HEK293 (cell line): Measurements from ENCODE around the gene GCNT4.

ENCODE experiments used
- CTCF ChIA-PET: fragments of 350-600 bp; formaldehyde crosslinking; extraction: SDS; loops from one replicate; lab custom pipeline; 2021; ENCODE audit warnings: antibody characterized with exemption; lab: Yijun Ruan, JAX
- POLR2A ChIA-PET: fragments of 300-600 bp; formaldehyde crosslinking; extraction: SDS; loops from one replicate; lab custom pipeline; 2020; ENCODE audit warnings: antibody characterized with exemption, inconsistent platforms; lab: Yijun Ruan, JAX
- H3K27ac ChIP-seq: fragments of 200-500 bp; sonication (Bioruptor generic); 2 replicates; pipeline ENCODE4 v1.5.1; 2014; ENCODE audit warnings: low read depth, low read length, control low read depth, inconsistent platforms; ENCODE audit errors: extremely low read depth
- H3K36me3 ChIP-seq, 2 experiments: fragments of 200-500 bp in 1 of 2; sonication (Bioruptor generic) in 1 of 2; 1 replicate in 1 of 2; 2 replicates in 1 of 2; pipeline ENCODE4 v1.5.1; 2014 to 2017; ENCODE audit warnings: inconsistent platforms in 2 of 2, low read length in 2 of 2; ENCODE audit not compliant: control insufficient read depth in 2 of 2, insufficient read depth in 1 of 2
- H3K4me1 ChIP-seq: fragments of 200-500 bp; sonication (Bioruptor generic); 2 replicates; pipeline ENCODE4 v1.5.1; 2014; ENCODE audit warnings: mild to moderate bottlenecking, low read length, inconsistent platforms; ENCODE audit not compliant: control insufficient read depth, insufficient read depth
- H3K4me3 ChIP-seq: 2 replicates; pipeline ENCODE4 v1.5.1; 2011; ENCODE audit warnings: low read depth, mild to moderate bottlenecking, control low read depth, low read length, moderate library complexity
- H3K9me3 ChIP-seq: fragments of 200-500 bp; sonication (Bioruptor generic); 2 replicates; pipeline ENCODE4 v1.5.1; 2014; ENCODE audit warnings: low read depth, low read length, inconsistent platforms; ENCODE audit not compliant: control insufficient read depth, insufficient read depth
- BCL11A ChIP-seq: fragments of 450-650 bp; formaldehyde crosslinking; IDR thresholded peaks from 2 replicates; pipeline ENCODE4 v1.5.1; 2016; ENCODE audit warnings: low read depth, missing biosample characterization, missing genetic modification characterization
- EGR2 ChIP-seq: fragments of 450-650 bp; formaldehyde crosslinking; IDR thresholded peaks from 2 replicates; pipeline ENCODE4 v1.5.1; 2016; ENCODE audit warnings: low read depth, missing biosample characterization, missing genetic modification characterization
- GLIS1 ChIP-seq: fragments of 450-650 bp; formaldehyde crosslinking; IDR thresholded peaks from 2 replicates; pipeline ENCODE4 v1.5.1; 2016; ENCODE audit warnings: missing biosample characterization, missing genetic modification characterization
- KLF16 ChIP-seq: fragments of 450-650 bp; formaldehyde crosslinking; IDR thresholded peaks from 2 replicates; pipeline ENCODE4 v1.5.1; 2017; ENCODE audit warnings: missing biosample characterization, missing genetic modification characterization
- SALL2 ChIP-seq: fragments of 450-650 bp; formaldehyde crosslinking; IDR thresholded peaks from 2 replicates; pipeline ENCODE4 v1.5.0; 2017; ENCODE audit warnings: missing biosample characterization, mild to moderate bottlenecking, missing genetic modification characterization, borderline replicate concordance
- SCRT2 ChIP-seq: fragments of 450-650 bp; formaldehyde crosslinking; IDR thresholded peaks from 2 replicates; pipeline ENCODE4 v1.5.1; 2016; ENCODE audit warnings: missing biosample characterization, missing genetic modification characterization
- ZBTB7A ChIP-seq: fragments of 450-650 bp; formaldehyde crosslinking; IDR thresholded peaks from 2 replicates; pipeline ENCODE4 v1.5.1; 2016; ENCODE audit warnings: low read depth, missing biosample characterization, missing genetic modification characterization
- ZFHX2 ChIP-seq: fragments of 450-650 bp; formaldehyde crosslinking; conservative IDR thresholded peaks from 2 replicates; pipeline ENCODE4 v1.5.1; 2016; ENCODE audit warnings: missing biosample characterization, missing genetic modification characterization
- ZFP3 ChIP-seq: fragments of 450-650 bp; formaldehyde crosslinking; IDR thresholded peaks from 2 replicates; pipeline ENCODE4 v1.5.1; 2016; ENCODE audit warnings: low read depth, missing biosample characterization, missing genetic modification characterization
- ZNF10 ChIP-seq: fragments of 450-650 bp; formaldehyde crosslinking; IDR thresholded peaks from 2 replicates; pipeline ENCODE4 v1.5.1; 2017; ENCODE audit warnings: missing biosample characterization, missing genetic modification characterization
- ZNF138 ChIP-seq: fragments of 450-650 bp; formaldehyde crosslinking; IDR thresholded peaks from 2 replicates; pipeline ENCODE4 v1.5.1; 2016; ENCODE audit warnings: missing biosample characterization, missing genetic modification characterization, borderline replicate concordance
- ZNF16 ChIP-seq: fragments of 450-650 bp; formaldehyde crosslinking; IDR thresholded peaks from 2 replicates; pipeline ENCODE4 v1.5.1; 2016; ENCODE audit warnings: low read depth, missing biosample characterization, missing genetic modification characterization
- ZNF26 ChIP-seq: fragments of 450-650 bp; formaldehyde crosslinking; IDR thresholded peaks from 2 replicates; pipeline ENCODE4 v1.5.1; 2016; ENCODE audit warnings: missing biosample characterization, missing genetic modification characterization
- ZNF366 ChIP-seq: fragments of 450-650 bp; formaldehyde crosslinking; conservative IDR thresholded peaks from 2 replicates; pipeline ENCODE4 v1.5.1; 2016; ENCODE audit warnings: missing biosample characterization, missing genetic modification characterization
- ZNF426 ChIP-seq: fragments of 450-650 bp; formaldehyde crosslinking; IDR thresholded peaks from 2 replicates; pipeline ENCODE4 v1.5.1; 2017; ENCODE audit warnings: missing biosample characterization, missing genetic modification characterization, mild to moderate bottlenecking, inconsistent platforms, moderate library complexity
- ZNF600 ChIP-seq: fragments of 450-650 bp; formaldehyde crosslinking; IDR thresholded peaks from 2 replicates; pipeline ENCODE4 v1.5.1; 2016; ENCODE audit warnings: missing biosample characterization, missing genetic modification characterization
- ZNF629 ChIP-seq: fragments of 450-650 bp; formaldehyde crosslinking; IDR thresholded peaks from 2 replicates; pipeline ENCODE4 v1.5.1; 2017; ENCODE audit warnings: missing biosample characterization, missing genetic modification characterization
- ZNF660 ChIP-seq: fragments of 450-650 bp; IDR thresholded peaks from 2 replicates; pipeline ENCODE4 v1.5.1; 2018; ENCODE audit warnings: missing biosample characterization, mild to moderate bottlenecking, missing genetic modification characterization
- TF ChIP-seq, protein P1 (sequence below): fragments of 450-650 bp; formaldehyde crosslinking; IDR thresholded peaks from 2 replicates; pipeline ENCODE4 v1.5.1; 2016; ENCODE audit warnings: missing biosample characterization, missing genetic modification characterization

GCNT4 gene

DNA sequence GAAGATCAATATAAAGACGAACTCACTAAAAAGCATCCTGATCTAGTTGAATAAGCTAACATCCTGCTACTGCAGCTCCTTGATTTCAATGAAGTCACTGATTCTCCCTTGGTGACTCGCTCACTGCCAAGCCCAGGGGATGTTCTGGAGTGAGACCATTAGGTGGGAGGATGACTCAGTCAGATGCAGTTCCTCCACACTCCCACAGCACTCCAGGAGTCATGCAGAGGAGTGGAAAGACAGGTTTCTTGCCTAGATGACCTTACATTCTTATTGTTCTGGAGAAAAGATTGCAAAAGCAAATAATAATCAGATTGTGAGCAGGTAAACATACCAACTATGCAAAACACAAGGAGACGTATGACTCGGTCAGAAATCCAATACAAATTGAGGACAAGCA lies 15.3 kb downstream of the GCNT4 start:
- ChIA-PET POLR2A (no interaction called here), CTCF (interaction anchor here (0.7 to 1.7 kb wide), 4 partner anchors 12 to 1238 kb away, joined by 3 to 11 read pairs (median 4); no protein-coding TSS in a partner anchor)
- no peak overlapping the region for H3K4me3 ChIP-seq
- H3K9me3 ChIP-seq = no peaks in the 10 kb centered on the region
- H3K4me1 ChIP-seq = no peaks in the 10 kb centered on the region
- no peak overlapping the region for H3K27ac ChIP-seq
- TF ChIP-seq SALL2 (no peak), ZNF138 (tag by site-specific recombination) (no peak), GLIS1 (tag by site-specific recombination) (peak; percentile 43), ZNF16 (tag by site-specific recombination) (no peak), ZNF366 (peak; percentile 32; the same call in 1 of the 2 replicates), ZNF660 (0 out of 2 replicates have a peak, but pooled peaks have one; percentile 51), ZNF426 (tag by site-specific recombination) (no peak), KLF16 (tag by site-specific recombination) (no peak), ZFHX2 (tag by site-specific recombination) (peak; percentile 92), SCRT2 (tag by site-specific recombination) (no peak), EGR2 (peak; percentile 92), ZNF629 (tag by site-specific recombination) (0 out of 2 replicates have a peak, but pooled peaks have one; percentile 14), ZNF600 (tag by site-specific recombination) (peak; percentile 94)
- TF ChIP-seq, protein P1, sequence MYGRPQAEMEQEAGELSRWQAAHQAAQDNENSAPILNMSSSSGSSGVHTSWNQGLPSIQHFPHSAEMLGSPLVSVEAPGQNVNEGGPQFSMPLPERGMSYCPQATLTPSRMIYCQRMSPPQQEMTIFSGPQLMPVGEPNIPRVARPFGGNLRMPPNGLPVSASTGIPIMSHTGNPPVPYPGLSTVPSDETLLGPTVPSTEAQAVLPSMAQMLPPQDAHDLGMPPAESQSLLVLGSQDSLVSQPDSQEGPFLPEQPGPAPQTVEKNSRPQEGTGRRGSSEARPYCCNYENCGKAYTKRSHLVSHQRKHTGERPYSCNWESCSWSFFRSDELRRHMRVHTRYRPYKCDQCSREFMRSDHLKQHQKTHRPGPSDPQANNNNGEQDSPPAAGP (tag by site-specific recombination) = 0 out of 2 replicates have a peak, but pooled peaks have one; percentile 37
- TF ChIP-seq, all 188 proteins: peak for 8
- no peaks in the 10 kb centered on the region for H3K36me3 ChIP-seq

DNA sequence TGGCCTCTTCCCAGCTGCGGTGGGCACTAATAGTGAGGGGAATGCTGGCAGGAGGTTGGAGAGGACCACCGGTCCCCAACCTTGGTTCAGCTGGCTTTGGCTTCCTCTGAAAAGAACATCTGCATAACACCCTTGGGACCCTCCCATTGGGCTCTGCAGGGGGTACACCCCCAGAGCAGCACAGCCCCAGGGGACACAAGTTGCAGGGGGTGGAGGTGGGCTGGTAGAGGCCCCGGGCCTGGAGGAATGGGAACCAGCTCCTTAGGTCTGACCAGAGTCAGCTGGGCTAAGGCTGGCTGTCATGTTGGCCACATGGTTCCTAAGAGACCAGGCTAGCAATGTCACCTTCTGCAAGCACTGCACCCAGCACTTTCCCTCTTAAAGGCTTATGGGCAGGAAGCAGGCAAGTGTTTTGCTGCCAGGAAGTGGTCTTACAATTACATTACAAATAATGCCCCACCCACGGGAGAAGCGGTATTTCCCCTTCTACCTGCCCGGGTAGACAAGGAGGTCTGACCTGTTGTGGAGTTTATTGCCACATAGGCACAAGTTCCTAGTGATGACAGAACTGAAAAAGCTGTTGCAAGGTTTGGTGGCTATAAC lies 18.1 kb downstream of the GCNT4 start:
- H3K9me3 ChIP-seq = no peaks in the 10 kb centered on the region
- H3K36me3 ChIP-seq = no peaks in the 10 kb centered on the region
- H3K27ac ChIP-seq = no peak overlapping the region
- ChIA-PET CTCF (no interaction called here), POLR2A (no interaction called here)
- no peaks in the 10 kb centered on the region for H3K4me1 ChIP-seq
- TF ChIP-seq GLIS1 (tag by site-specific recombination) = peak; percentile 41
- TF ChIP-seq ZNF10 (tag by site-specific recombination) = no peak
- no peak overlapping the region for H3K4me3 ChIP-seq

DNA sequence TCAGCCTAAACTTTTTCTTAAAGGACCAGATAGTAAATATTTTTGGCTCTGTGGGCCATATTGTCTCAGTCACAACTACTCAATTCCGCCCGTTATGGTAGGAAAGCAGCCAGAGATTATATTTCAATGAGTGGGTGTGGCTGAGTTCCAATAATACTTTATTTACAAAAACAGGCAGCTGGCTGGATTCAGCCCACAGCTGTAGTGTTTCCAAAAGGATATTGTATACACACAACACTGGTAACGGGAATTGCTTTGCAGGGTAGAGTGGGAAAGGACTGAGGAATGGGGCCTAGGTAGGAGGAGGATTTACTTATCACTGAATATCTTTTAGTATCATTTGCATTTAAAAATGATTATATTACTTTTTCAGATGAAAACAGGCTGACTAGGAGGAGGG lies 21.0 kb downstream of the GCNT4 start:
- TF ChIP-seq ZNF26 (no peak), ZFP3 (no peak), EGR2 (0 out of 2 replicates have a peak, but pooled peaks have one; percentile 10), BCL11A (no peak), ZBTB7A (tag by site-specific recombination) (no peak)
- TF ChIP-seq, all 188 proteins: peak for 1
- POLR2A ChIA-PET = no interaction called here
- no peaks in the 10 kb centered on the region for H3K36me3 ChIP-seq

More for the DNA sequence above, 21.0 kb downstream of the GCNT4 start:
- Histone ChIP-seq H3K4me3 (no peak overlapping the region), H3K4me1 (no peaks in the 10 kb centered on the region), H3K27ac (no peak overlapping the region), H3K9me3 (no peaks in the 10 kb centered on the region)
- CTCF ChIA-PET = no interaction called here
